Measurements from ENCODE around the gene TMEM120B.

The TMEM120B gene

GRCh38 chr12:121822393-121823100, 110.0 kb downstream of the TMEM120B start:
- CTCF ChIA-PET = no interaction called here
- POLR2A ChIA-PET = no interaction called here
- DNase-seq (ENCODE audit: extremely low spot score) = no peak
- TF ChIP-seq LEF1 (IDR thresholded peaks at IDR 0.05; ENCODE audit: borderline replicate concordance) (no peak), CTBP1 (IDR thresholded peaks at IDR 0.05; ENCODE audit: borderline replicate concordance) (no peak), FOXK2 (IDR thresholded peaks at IDR 0.05) (no peak), TARDBP (IDR thresholded peaks at IDR 0.05) (no peak), ZNF384 (IDR thresholded peaks at IDR 0.05) (no peak), FOXM1 (IDR thresholded peaks at IDR 0.05; ENCODE audit: borderline replicate concordance) (no peak), ELF4 (IDR thresholded peaks at IDR 0.05) (no peak)

DNA sequence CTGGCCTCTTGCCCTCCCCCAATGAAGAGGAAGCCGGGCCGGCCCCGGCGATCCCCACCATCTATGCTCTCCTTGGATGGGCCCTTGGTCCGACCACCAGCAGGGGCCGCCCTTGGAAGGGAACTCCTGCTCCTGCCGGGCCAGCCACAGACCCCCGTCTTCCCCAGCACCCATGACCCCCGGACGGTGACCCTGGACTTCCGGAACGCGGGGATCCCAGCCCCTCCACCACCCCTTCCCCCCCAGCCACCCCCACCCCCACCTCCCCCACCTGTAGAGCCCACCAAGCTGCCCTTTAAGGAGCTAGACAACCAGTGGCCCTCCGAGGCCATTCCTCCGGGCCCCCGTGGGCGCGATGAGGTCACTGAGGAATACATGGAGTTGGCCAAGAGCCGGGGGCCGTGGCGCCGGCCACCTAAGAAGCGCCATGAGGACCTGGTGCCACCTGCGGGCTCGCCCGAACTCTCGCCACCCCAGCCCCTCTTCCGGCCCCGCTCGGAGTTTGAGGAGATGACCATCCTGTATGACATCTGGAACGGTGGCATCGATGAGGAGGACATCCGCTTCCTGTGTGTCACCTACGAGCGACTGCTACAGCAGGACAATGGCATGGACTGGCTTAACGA, 110.7 kb downstream of the TMEM120B start:
- CTCF ChIA-PET = interaction anchor here (0.5 to 0.8 kb wide), 2 partner anchors 8 to 11 kb away, joined by 3 read pairs; no protein-coding TSS in a partner anchor
- TF ChIP-seq CTBP1 (IDR thresholded peaks at IDR 0.05; ENCODE audit: borderline replicate concordance) (no peak), BHLHE40 (IDR thresholded peaks at IDR 0.05; ENCODE audit: borderline replicate concordance) (no peak), L3MBTL2 (conservative IDR thresholded peaks at IDR 0.05) (no peak), ELF4 (IDR thresholded peaks at IDR 0.05) (no peak), ARNT (IDR thresholded peaks at IDR 0.05) (no peak), LEF1 (IDR thresholded peaks at IDR 0.05; ENCODE audit: borderline replicate concordance) (no peak), ZNF384 (IDR thresholded peaks at IDR 0.05) (no peak), SUZ12 (IDR thresholded peaks at IDR 0.05) (no peak), PKNOX1 (IDR thresholded peaks at IDR 0.05) (no peak), TARDBP (IDR thresholded peaks at IDR 0.05) (no peak)
- POLR2A ChIA-PET = no interaction called here
- DNase-seq (ENCODE audit: extremely low spot score) = no peak

- ChIA-PET CTCF (interaction anchor here (0.5 to 0.8 kb wide), 2 partner anchors 8 to 12 kb away, joined by 3 read pairs; no protein-coding TSS in a partner anchor), POLR2A (no interaction called here)
- TF ChIP-seq ZNF384 (IDR thresholded peaks at IDR 0.05) = no peak
- no peak for TF ChIP-seq HDGF (IDR thresholded peaks at IDR 0.05; ENCODE audit: borderline replicate concordance)
- TF ChIP-seq BHLHE40 (IDR thresholded peaks at IDR 0.05; ENCODE audit: borderline replicate concordance) = no peak
- no peak for TF ChIP-seq ARNT (IDR thresholded peaks at IDR 0.05)
- TF ChIP-seq LEF1 (IDR thresholded peaks at IDR 0.05; ENCODE audit: borderline replicate concordance) = no peak
- no peak for TF ChIP-seq SP1 (IDR thresholded peaks at IDR 0.05)
- no peak for TF ChIP-seq FOXM1 (IDR thresholded peaks at IDR 0.05; ENCODE audit: borderline replicate concordance)
- no peak for TF ChIP-seq NFRKB (IDR thresholded peaks at IDR 0.05)
- TF ChIP-seq FOXK2 (IDR thresholded peaks at IDR 0.05) = no peak
- no peak for TF ChIP-seq L3MBTL2 (conservative IDR thresholded peaks at IDR 0.05)
- no peak for TF ChIP-seq PKNOX1 (IDR thresholded peaks at IDR 0.05)
- no peak for TF ChIP-seq FOXA1 (IDR thresholded peaks at IDR 0.05)
- no peak for TF ChIP-seq TARDBP (IDR thresholded peaks at IDR 0.05)
- no peak for DNase-seq (ENCODE audit: extremely low spot score)
These were observed 111.2 kb downstream of the TMEM120B start for GRCh38 chr12:121823727-121824115.

DNA sequence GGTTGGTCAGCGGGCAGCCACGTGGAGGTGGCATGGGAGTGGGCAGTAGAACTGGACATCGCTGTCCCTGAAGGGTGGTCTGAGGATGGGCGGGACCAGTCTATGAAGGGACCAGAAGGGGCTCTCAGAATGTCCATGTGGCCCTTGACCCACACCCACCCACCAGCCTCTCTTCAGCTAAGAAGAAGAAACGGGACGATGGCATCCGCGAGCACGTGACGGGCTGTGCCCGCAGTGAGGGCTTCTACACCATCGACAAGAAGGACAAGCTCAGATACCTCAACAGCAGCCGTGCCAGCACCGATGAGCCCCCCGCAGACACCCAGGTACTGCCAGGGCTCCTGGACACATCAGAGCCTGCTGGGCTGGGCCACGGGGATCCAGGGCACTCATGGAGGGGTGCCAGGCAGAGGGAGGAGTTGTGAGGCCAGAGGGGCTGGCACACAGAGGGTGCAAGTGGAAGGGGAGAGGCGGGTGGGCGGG, 112.5 kb downstream of the TMEM120B start:
- TF ChIP-seq FOXM1 (IDR thresholded peaks at IDR 0.05; ENCODE audit: borderline replicate concordance) (no peak), HDGF (IDR thresholded peaks at IDR 0.05; ENCODE audit: borderline replicate concordance) (no peak), ARNT (IDR thresholded peaks at IDR 0.05) (no peak), ELF4 (IDR thresholded peaks at IDR 0.05) (no peak), NFRKB (IDR thresholded peaks at IDR 0.05) (no peak), L3MBTL2 (conservative IDR thresholded peaks at IDR 0.05) (no peak), FOXA1 (IDR thresholded peaks at IDR 0.05) (no peak), TARDBP (IDR thresholded peaks at IDR 0.05) (no peak), FOXK2 (IDR thresholded peaks at IDR 0.05) (no peak), LEF1 (IDR thresholded peaks at IDR 0.05; ENCODE audit: borderline replicate concordance) (no peak), PKNOX1 (IDR thresholded peaks at IDR 0.05) (no peak), CTBP1 (IDR thresholded peaks at IDR 0.05; ENCODE audit: borderline replicate concordance) (no peak), SUZ12 (IDR thresholded peaks at IDR 0.05) (no peak), BHLHE40 (IDR thresholded peaks at IDR 0.05; ENCODE audit: borderline replicate concordance) (no peak), SP1 (IDR thresholded peaks at IDR 0.05) (no peak), ZNF384 (IDR thresholded peaks at IDR 0.05) (no peak)
- ChIA-PET CTCF (interaction anchor here (0.8 kb wide), 1 partner anchor 15 kb away, joined by 5 read pairs; no protein-coding TSS in a partner anchor), POLR2A (interaction anchor here (1.1 kb wide), 1 partner anchor 17 kb away, joined by 3 read pairs; no protein-coding TSS in a partner anchor)
- DNase-seq (ENCODE audit: extremely low spot score) = no peak

GRCh38 chr12:121826318-121827150, 114.0 kb downstream of the TMEM120B start:
- TF ChIP-seq BHLHE40 (IDR thresholded peaks at IDR 0.05; ENCODE audit: borderline replicate concordance) (no peak), CTBP1 (IDR thresholded peaks at IDR 0.05; ENCODE audit: borderline replicate concordance) (no peak), ELF4 (IDR thresholded peaks at IDR 0.05) (no peak), SP1 (IDR thresholded peaks at IDR 0.05) (no peak), FOXM1 (IDR thresholded peaks at IDR 0.05; ENCODE audit: borderline replicate concordance) (no peak), FOXA1 (IDR thresholded peaks at IDR 0.05) (no peak), SUZ12 (IDR thresholded peaks at IDR 0.05) (no peak), LEF1 (IDR thresholded peaks at IDR 0.05; ENCODE audit: borderline replicate concordance) (no peak), NFRKB (IDR thresholded peaks at IDR 0.05) (no peak), HDGF (IDR thresholded peaks at IDR 0.05; ENCODE audit: borderline replicate concordance) (no peak), ARNT (IDR thresholded peaks at IDR 0.05) (no peak), L3MBTL2 (conservative IDR thresholded peaks at IDR 0.05) (no peak), PKNOX1 (IDR thresholded peaks at IDR 0.05) (no peak), FOXK2 (IDR thresholded peaks at IDR 0.05) (no peak), TARDBP (IDR thresholded peaks at IDR 0.05) (no peak), ZNF384 (IDR thresholded peaks at IDR 0.05) (no peak)
- CTCF ChIA-PET = interaction anchor here (1.9 kb wide), 1 partner anchor 32 kb away, joined by 5 read pairs; the partner anchor contains the start of gene RHOF
- DNase-seq (ENCODE audit: extremely low spot score) = no peak
- POLR2A ChIA-PET = interaction anchor here (0.9 to 1.4 kb wide), 3 partner anchors 10 to 62 kb away, joined by 3 to 5 read pairs (median 4); partner anchors contain the start of gene PSMD9
